ENCODE measurements around the gene ZDHHC24.

ZDHHC24 gene

GRCh38 chr11:66473608-66474515 is 72.0 kb downstream of the ZDHHC24 start:
- DNase-seq (ENCODE audit: low read depth, low spot score): no peak

- no peak for DNase-seq (ENCODE audit: low read depth, low spot score)
Observed at GRCh38 chr11:66473167-66473566, 72.7 kb downstream of the ZDHHC24 start.

DNA sequence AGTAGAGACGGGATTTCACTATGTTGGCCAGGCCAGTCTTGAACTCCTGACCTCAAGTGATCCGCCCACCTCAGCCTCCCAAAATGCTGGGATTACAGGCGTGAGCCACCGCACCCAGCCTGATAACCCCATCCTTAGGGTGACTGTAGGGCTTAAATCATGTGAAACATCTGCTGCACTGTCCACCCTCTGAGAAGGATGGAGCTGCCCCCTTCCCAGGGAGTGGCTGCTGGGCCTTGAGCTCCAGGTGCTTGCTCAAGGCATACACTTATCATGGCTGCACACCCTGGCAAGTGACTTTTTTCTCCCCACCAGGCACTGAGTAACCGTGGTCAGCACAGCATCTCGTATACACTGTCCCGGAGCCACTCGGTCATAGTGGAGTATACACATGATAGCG is 73.8 kb downstream of the ZDHHC24 start:
- no peak for DNase-seq (ENCODE audit: low read depth, low spot score)

DNA sequence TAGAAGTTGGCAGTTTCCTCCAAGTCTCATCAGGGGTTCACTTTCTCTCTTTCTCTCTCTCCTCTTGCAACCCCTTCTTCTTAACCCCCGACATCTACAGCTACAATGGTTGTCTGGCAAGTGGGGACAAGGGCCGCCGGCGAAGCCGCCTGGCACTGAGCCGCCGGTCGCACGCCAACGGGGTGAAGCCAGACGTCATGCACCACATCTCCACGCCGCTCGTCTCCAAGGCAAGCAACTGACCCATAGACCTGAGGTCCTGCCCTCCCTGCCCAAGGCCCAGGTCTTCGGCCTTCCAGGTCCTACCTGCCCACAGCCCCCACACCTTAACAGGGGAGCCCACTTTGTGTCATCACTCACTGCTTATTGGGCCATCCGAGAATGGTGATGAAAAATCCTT is 74.7 kb downstream of the ZDHHC24 start:
- DNase-seq (ENCODE audit: low read depth, low spot score): no peak

Measured in brain pericyte (primary cell).